Measurements from ENCODE around the gene TNP2.

The TNP2 gene

GRCh38 chr16:11233727-11234376, 35.3 kb downstream of the TNP2 start:
- H3K27ac ChIP-seq (ENCODE audit: low read depth, low read length): no peak overlapping the region
- H3K4me1 ChIP-seq (ENCODE audit: control insufficient read depth, insufficient read depth, low read length): peaks cover 9% of the 10 kb centered on the region; the same call in 1 of the 2 replicates
- no peaks in the 10 kb centered on the region for H3K27me3 ChIP-seq (ENCODE audit: control insufficient read depth, insufficient read depth, low read length)
- H3K9me3 ChIP-seq (ENCODE audit: control insufficient read depth, insufficient read depth, low read depth, low read length): 0 out of 2 replicates have a peak, but pooled peaks cover 3% of the 10 kb centered on the region
- H3K9ac ChIP-seq (ENCODE audit: low read length): no peak overlapping the region
- no peak overlapping the region for H3K4me3 ChIP-seq (ENCODE audit: low read depth, low read length)
- no peaks in the 10 kb centered on the region for H3K36me3 ChIP-seq (ENCODE audit: control insufficient read depth, insufficient read depth, low read length)

- Histone ChIP-seq H3K4me1 (ENCODE audit: control insufficient read depth, insufficient read depth, low read length) (peaks cover 9% of the 10 kb centered on the region; the same call in 1 of the 2 replicates), H3K9me3 (ENCODE audit: control insufficient read depth, insufficient read depth, low read depth, low read length) (no peaks in the 10 kb centered on the region), H3K4me3 (ENCODE audit: low read depth, low read length) (no peak overlapping the region), H3K36me3 (ENCODE audit: control insufficient read depth, insufficient read depth, low read length) (no peaks in the 10 kb centered on the region), H3K27ac (ENCODE audit: low read depth, low read length) (no peak overlapping the region), H3K9ac (ENCODE audit: low read length) (no peak overlapping the region), H3K27me3 (ENCODE audit: control insufficient read depth, insufficient read depth, low read length) (no peaks in the 10 kb centered on the region)
Observed at GRCh38 chr16:11232852-11233726, 36.0 kb downstream of the TNP2 start.

- no peaks in the 10 kb centered on the region for H3K36me3 ChIP-seq (ENCODE audit: control insufficient read depth, insufficient read depth, low read length)
- H3K9ac ChIP-seq (ENCODE audit: low read length): no peak overlapping the region
- H3K9me3 ChIP-seq (ENCODE audit: control insufficient read depth, insufficient read depth, low read depth, low read length): no peaks in the 10 kb centered on the region
- H3K27ac ChIP-seq (ENCODE audit: low read depth, low read length): no peak overlapping the region
- peaks cover 9% of the 10 kb centered on the region; the same call in 1 of the 2 replicates for H3K4me1 ChIP-seq (ENCODE audit: control insufficient read depth, insufficient read depth, low read length)
- no peaks in the 10 kb centered on the region for H3K27me3 ChIP-seq (ENCODE audit: control insufficient read depth, insufficient read depth, low read length)
- no peak overlapping the region for H3K4me3 ChIP-seq (ENCODE audit: low read depth, low read length)
Observed at GRCh38 chr16:11232302-11232851, 36.7 kb downstream of the TNP2 start.

DNA sequence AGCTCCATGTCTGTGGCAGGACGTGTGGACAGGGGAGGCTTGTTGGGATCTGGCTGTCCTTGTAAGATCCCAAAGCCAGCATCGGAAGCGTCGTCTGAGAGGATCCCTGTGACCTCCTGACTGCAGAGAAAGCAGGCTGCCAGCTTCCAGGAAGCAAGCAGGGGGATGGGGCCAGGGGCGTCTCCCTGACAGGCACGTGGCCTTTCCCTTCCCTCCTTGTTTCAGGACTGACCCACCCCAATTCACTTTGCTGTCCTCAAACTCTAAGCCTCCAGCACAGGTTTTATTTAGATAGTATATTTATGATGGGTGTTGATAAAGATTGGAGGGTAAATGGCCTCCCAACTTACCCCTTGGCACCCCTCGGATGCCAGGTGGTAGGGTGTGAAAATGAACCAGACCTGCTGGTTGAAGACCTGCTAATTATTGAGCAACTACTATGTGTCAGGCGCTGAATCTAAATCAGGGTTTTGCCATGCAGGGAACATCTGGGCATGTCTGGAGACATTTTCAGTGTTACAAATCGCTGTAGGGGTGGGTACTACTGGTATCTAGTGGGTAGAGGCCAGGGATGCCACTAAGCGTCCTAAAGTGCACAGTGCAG, 37.7 kb downstream of the TNP2 start:
- H3K4me3 ChIP-seq (ENCODE audit: low read depth, low read length): no peak overlapping the region

DNA sequence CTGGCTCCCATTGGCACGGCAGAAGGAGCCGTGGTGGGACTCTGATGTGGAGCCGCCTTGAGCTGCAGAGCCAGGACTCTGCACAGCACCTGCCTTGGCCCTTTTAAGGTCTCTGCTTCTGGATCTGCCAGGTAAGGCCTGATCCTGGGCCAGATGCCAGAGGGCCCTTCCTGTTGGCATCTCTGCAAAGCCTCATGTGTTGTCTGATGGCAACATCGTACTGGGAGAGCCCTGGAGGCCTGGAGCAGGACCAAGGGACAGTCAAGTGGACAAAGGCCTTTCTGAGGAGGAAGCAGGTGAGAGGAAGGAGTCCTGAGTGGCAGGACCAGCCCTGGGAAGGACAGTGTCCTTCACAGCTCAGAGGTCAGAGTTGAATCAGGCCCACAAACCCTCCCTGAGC, 39.2 kb downstream of the TNP2 start:
- peaks cover 9% of the 10 kb centered on the region; the same call in 1 of the 2 replicates for H3K4me1 ChIP-seq (ENCODE audit: control insufficient read depth, insufficient read depth, low read length)
- no peaks in the 10 kb centered on the region for H3K36me3 ChIP-seq (ENCODE audit: control insufficient read depth, insufficient read depth, low read length)
- H3K27ac ChIP-seq (ENCODE audit: low read depth, low read length): no peak overlapping the region

More for the DNA sequence above, 37.7 kb downstream of the TNP2 start:
- no peak overlapping the region for H3K9ac ChIP-seq (ENCODE audit: low read length)
- H3K27ac ChIP-seq (ENCODE audit: low read depth, low read length): no peak overlapping the region
- H3K27me3 ChIP-seq (ENCODE audit: control insufficient read depth, insufficient read depth, low read length): no peaks in the 10 kb centered on the region
- no peaks in the 10 kb centered on the region for H3K36me3 ChIP-seq (ENCODE audit: control insufficient read depth, insufficient read depth, low read length)
- H3K9me3 ChIP-seq (ENCODE audit: control insufficient read depth, insufficient read depth, low read depth, low read length): no peaks in the 10 kb centered on the region
- peaks cover 9% of the 10 kb centered on the region; the same call in 1 of the 2 replicates for H3K4me1 ChIP-seq (ENCODE audit: control insufficient read depth, insufficient read depth, low read length)

GRCh38 chr16:11229432-11229831, 39.7 kb downstream of the TNP2 start:
- Histone ChIP-seq H3K36me3 (ENCODE audit: control insufficient read depth, insufficient read depth, low read length) (no peaks in the 10 kb centered on the region), H3K9ac (ENCODE audit: low read length) (no peak overlapping the region), H3K4me3 (ENCODE audit: low read depth, low read length) (no peak overlapping the region), H3K9me3 (ENCODE audit: control insufficient read depth, insufficient read depth, low read depth, low read length) (no peaks in the 10 kb centered on the region), H3K4me1 (ENCODE audit: control insufficient read depth, insufficient read depth, low read length) (peaks cover 10% of the 10 kb centered on the region), H3K27ac (ENCODE audit: low read depth, low read length) (no peak overlapping the region), H3K27me3 (ENCODE audit: control insufficient read depth, insufficient read depth, low read length) (no peaks in the 10 kb centered on the region)

More for the DNA sequence above, 39.2 kb downstream of the TNP2 start:
- Histone ChIP-seq H3K27me3 (ENCODE audit: control insufficient read depth, insufficient read depth, low read length) (no peaks in the 10 kb centered on the region), H3K9me3 (ENCODE audit: control insufficient read depth, insufficient read depth, low read depth, low read length) (no peaks in the 10 kb centered on the region), H3K4me3 (ENCODE audit: low read depth, low read length) (no peak overlapping the region), H3K9ac (ENCODE audit: low read length) (no peak overlapping the region)

GRCh38 chr16:11225677-11226549, 43.2 kb downstream of the TNP2 start:
- H3K27me3 ChIP-seq (ENCODE audit: control insufficient read depth, insufficient read depth, low read length): no peaks in the 10 kb centered on the region
- H3K27ac ChIP-seq (ENCODE audit: low read depth, low read length): no peak overlapping the region
- no peak overlapping the region for H3K9ac ChIP-seq (ENCODE audit: low read length)
- H3K9me3 ChIP-seq (ENCODE audit: control insufficient read depth, insufficient read depth, low read depth, low read length): no peaks in the 10 kb centered on the region
- H3K4me3 ChIP-seq (ENCODE audit: low read depth, low read length): no peak overlapping the region
- peaks cover 7% of the 10 kb centered on the region; the same call in 1 of the 2 replicates for H3K4me1 ChIP-seq (ENCODE audit: control insufficient read depth, insufficient read depth, low read length)
- H3K36me3 ChIP-seq (ENCODE audit: control insufficient read depth, insufficient read depth, low read length): no peaks in the 10 kb centered on the region

GRCh38 chr16:11224894-11225676, 44.0 kb downstream of the TNP2 start:
- H3K9me3 ChIP-seq (ENCODE audit: control insufficient read depth, insufficient read depth, low read depth, low read length): no peaks in the 10 kb centered on the region
- H3K36me3 ChIP-seq (ENCODE audit: control insufficient read depth, insufficient read depth, low read length): no peaks in the 10 kb centered on the region
- H3K4me3 ChIP-seq (ENCODE audit: low read depth, low read length): no peak overlapping the region
- H3K4me1 ChIP-seq (ENCODE audit: control insufficient read depth, insufficient read depth, low read length): peaks cover 7% of the 10 kb centered on the region; the same call in 1 of the 2 replicates
- no peak overlapping the region for H3K27ac ChIP-seq (ENCODE audit: low read depth, low read length)
- H3K9ac ChIP-seq (ENCODE audit: low read length): no peak overlapping the region
- no peaks in the 10 kb centered on the region for H3K27me3 ChIP-seq (ENCODE audit: control insufficient read depth, insufficient read depth, low read length)

DNA sequence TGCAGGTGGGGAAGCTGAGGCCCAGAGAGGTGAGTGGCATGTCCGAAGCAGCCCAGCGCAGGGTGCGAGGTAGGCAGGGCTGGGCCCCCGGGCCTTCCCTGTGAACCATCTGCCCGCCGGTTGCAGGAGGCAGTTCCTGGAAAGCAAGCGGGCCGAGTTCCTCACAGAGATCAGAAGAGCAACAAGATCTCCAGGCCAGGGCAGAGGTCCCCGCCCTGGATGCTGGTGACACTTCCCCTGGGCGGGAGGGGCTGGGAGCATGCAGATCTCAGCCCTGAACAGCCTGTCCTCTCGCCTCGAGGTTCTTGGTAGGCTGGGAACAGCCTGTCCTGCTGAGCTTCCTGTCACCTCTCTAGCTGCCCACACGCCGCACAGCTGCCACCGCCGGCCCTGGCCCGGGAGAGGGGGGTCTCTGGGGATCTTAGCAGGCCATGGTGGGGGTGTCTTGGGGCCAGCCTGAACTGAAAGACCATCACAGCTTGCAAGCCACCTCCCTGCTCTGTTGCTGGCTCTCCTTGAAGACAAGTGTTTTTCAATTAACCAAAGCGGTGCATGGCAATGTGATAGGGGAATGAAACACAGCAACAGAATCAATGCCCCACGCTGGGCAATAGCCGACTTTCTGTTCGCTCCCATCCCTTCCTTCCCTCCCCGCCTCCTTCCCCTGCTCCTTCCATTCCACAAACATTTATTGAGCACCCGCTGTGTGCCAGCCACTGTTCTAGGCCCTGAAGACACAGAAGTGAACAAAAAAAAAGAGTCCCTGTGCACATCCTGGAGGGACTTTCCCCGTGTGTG, 44.8 kb downstream of the TNP2 start:
- Histone ChIP-seq H3K9me3 (ENCODE audit: control insufficient read depth, insufficient read depth, low read depth, low read length) (peaks cover under 1% of the 10 kb centered on the region), H3K27me3 (ENCODE audit: control insufficient read depth, insufficient read depth, low read length) (no peaks in the 10 kb centered on the region), H3K9ac (ENCODE audit: low read length) (no peak overlapping the region)

More for the DNA sequence above, 44.8 kb downstream of the TNP2 start:
- no peaks in the 10 kb centered on the region for H3K36me3 ChIP-seq (ENCODE audit: control insufficient read depth, insufficient read depth, low read length)
- H3K4me1 ChIP-seq (ENCODE audit: control insufficient read depth, insufficient read depth, low read length): peaks cover 7% of the 10 kb centered on the region; the same call in 1 of the 2 replicates
- no peak overlapping the region for H3K27ac ChIP-seq (ENCODE audit: low read depth, low read length)
- no peak overlapping the region for H3K4me3 ChIP-seq (ENCODE audit: low read depth, low read length)
